ENCODE data around the gene APBA2. TPM values are rescaled to one million over a fixed set of nuclear protein-coding genes. Genes with fewer than 3 reads are reported as not detected.

APBA2 gene
- total RNA-seq, 1 experiment from 2014 or later = 11.2 TPM

- DNase-seq (ENCODE audit: low spot score) (no peak), ATAC-seq (no peak)
- H3K4me3 Mint-ChIP-seq = no peak overlapping the region
- H3K27me3 Mint-ChIP-seq (ENCODE audit: low read depth) = no peaks in the 10 kb centered on the region; the same call in 1 of the 2 replicates
- no peak for TF ChIP-seq USF1 (CRISPR knock-in tag; IDR thresholded peaks at IDR 0.05)
- CTCF ChIA-PET = no interaction called here
- no peak overlapping the region for H3K27ac Mint-ChIP-seq
- peaks cover 12% of the 10 kb centered on the region for H3K9me3 Mint-ChIP-seq
- POLR2A ChIA-PET = interaction anchor here (0.6 kb wide), 1 partner anchor 529 kb away, joined by 4 read pairs; no protein-coding TSS in a partner anchor
- peaks cover 18% of the 10 kb centered on the region for H3K4me1 Mint-ChIP-seq
- peaks cover 11% of the 10 kb centered on the region for H3K36me3 Mint-ChIP-seq
Observed at GRCh38 chr15:29063646-29064045, 177.9 kb downstream of the APBA2 start.

GRCh38 chr15:29064290-29064689 lies 178.5 kb downstream of the APBA2 start:
- peaks cover 13% of the 10 kb centered on the region for H3K9me3 Mint-ChIP-seq
- CTCF ChIA-PET = interaction anchor here (2.4 kb wide), 1 partner anchor 26 kb away, joined by 7 read pairs; no protein-coding TSS in a partner anchor
- H3K4me3 Mint-ChIP-seq = no peak overlapping the region
- POLR2A ChIA-PET = no interaction called here
- peak; percentile 24 for DNase-seq (ENCODE audit: low spot score)
- H3K36me3 Mint-ChIP-seq = peaks cover 10% of the 10 kb centered on the region
- H3K27ac Mint-ChIP-seq = 0 out of 2 replicates have a peak overlapping the region, but pooled peaks have one; percentile 6
- peak; percentile 52; the same call in 1 of the 2 replicates for ATAC-seq
- peaks cover 18% of the 10 kb centered on the region for H3K4me1 Mint-ChIP-seq
- TF ChIP-seq GTF2I (CRISPR knock-in tag; conservative IDR thresholded peaks at IDR 0.05) (no peak), SMAD3 (CRISPR knock-in tag; IDR thresholded peaks at IDR 0.05; ENCODE audit: borderline replicate concordance) (no peak), ATF1 (CRISPR knock-in tag; IDR thresholded peaks at IDR 0.05) (no peak), NFYB (CRISPR knock-in tag; conservative IDR thresholded peaks at IDR 0.05; ENCODE audit: low read depth) (no peak), KAT7 (CRISPR knock-in tag; IDR thresholded peaks at IDR 0.05; ENCODE audit: borderline replicate concordance) (no peak), ZBTB21 (CRISPR knock-in tag; IDR thresholded peaks at IDR 0.05; ENCODE audit: borderline replicate concordance) (no peak), E2F4 (CRISPR knock-in tag; IDR thresholded peaks at IDR 0.05; ENCODE audit: borderline replicate concordance, low read depth) (no peak)
- TF ChIP-seq, protein P1, sequence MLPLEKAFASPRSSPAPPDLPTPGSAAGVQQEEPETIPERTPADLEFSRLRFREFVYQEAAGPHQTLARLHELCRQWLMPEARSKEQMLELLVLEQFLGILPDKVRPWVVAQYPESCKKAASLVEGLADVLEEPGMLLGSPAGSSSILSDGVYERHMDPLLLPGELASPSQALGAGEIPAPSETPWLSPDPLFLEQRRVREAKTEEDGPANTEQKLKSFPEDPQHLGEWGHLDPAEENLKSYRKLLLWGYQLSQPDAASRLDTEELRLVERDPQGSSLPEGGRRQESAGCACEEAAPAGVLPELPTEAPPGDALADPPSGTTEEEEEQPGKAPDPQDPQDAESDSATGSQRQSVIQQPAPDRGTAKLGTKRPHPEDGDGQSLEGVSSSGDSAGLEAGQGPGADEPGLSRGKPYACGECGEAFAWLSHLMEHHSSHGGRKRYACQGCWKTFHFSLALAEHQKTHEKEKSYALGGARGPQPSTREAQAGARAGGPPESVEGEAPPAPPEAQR (CRISPR knock-in tag; IDR thresholded peaks at IDR 0.05) = no peak
- no peaks in the 10 kb centered on the region; the same call in 1 of the 2 replicates for H3K27me3 Mint-ChIP-seq (ENCODE audit: low read depth)

- Mint-ChIP-seq H3K4me3 (no peak overlapping the region), H3K27me3 (ENCODE audit: low read depth) (no peaks in the 10 kb centered on the region; the same call in 1 of the 2 replicates), H3K27ac (no peak overlapping the region), H3K9me3 (peaks cover 16% of the 10 kb centered on the region), H3K4me1 (peaks cover 18% of the 10 kb centered on the region), H3K36me3 (peaks cover 12% of the 10 kb centered on the region)
- CTCF ChIA-PET = interaction anchor here (2.4 kb wide), 1 partner anchor 26 kb away, joined by 7 read pairs; no protein-coding TSS in a partner anchor
- ATAC-seq = no peak
- POLR2A ChIA-PET = no interaction called here
- no peak for DNase-seq (ENCODE audit: low spot score)
- TF ChIP-seq ATF1 (CRISPR knock-in tag; IDR thresholded peaks at IDR 0.05) (no peak), SMAD3 (CRISPR knock-in tag; IDR thresholded peaks at IDR 0.05; ENCODE audit: borderline replicate concordance) (no peak), NFYB (CRISPR knock-in tag; conservative IDR thresholded peaks at IDR 0.05; ENCODE audit: low read depth) (no peak), ESRRA (CRISPR knock-in tag; IDR thresholded peaks at IDR 0.05; ENCODE audit: borderline replicate concordance) (no peak), ARID4B (CRISPR knock-in tag; IDR thresholded peaks at IDR 0.05; ENCODE audit: borderline replicate concordance) (no peak), ZNF512 (CRISPR knock-in tag; IDR thresholded peaks at IDR 0.05; ENCODE audit: borderline replicate concordance) (no peak), ERG (CRISPR knock-in tag; IDR thresholded peaks at IDR 0.05) (no peak)
- TF ChIP-seq, protein P2, sequence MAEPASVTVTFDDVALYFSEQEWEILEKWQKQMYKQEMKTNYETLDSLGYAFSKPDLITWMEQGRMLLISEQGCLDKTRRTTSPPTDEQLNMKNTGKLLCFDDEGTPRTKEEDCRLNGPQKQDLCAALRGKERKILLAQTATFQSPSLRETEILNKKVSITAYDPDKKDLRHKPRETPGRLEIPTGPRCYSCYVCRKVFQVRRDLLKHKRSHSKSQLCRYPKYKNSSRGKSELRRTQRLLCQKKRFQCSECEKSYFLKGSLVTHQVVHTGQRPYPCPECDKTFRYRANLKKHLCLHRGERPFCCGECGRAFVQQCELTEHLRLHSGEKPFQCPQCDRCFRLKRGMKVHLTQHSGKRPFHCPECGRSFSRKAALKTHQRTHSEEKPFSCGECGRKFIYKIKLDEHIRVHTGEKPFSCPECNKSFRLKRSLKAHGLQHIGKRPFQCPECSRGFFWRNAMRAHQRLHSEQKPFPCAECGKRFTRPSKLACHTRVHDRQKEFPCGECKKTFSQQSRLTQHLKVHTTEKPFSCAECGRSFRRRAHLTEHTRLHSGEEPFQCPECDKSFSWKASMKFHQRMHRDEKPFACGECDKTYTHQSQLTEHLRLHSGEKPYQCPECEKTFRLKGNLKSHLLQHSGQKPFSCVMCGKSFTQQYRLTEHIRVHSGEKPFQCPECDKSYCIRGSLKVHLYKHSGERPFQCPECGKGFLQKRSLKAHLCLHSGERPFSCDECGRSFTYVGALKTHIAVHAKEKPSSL (CRISPR knock-in tag; conservative IDR thresholded peaks at IDR 0.05) = no peak
- TF ChIP-seq, protein P3, sequence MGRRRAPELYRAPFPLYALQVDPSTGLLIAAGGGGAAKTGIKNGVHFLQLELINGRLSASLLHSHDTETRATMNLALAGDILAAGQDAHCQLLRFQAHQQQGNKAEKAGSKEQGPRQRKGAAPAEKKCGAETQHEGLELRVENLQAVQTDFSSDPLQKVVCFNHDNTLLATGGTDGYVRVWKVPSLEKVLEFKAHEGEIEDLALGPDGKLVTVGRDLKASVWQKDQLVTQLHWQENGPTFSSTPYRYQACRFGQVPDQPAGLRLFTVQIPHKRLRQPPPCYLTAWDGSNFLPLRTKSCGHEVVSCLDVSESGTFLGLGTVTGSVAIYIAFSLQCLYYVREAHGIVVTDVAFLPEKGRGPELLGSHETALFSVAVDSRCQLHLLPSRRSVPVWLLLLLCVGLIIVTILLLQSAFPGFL (CRISPR knock-in tag; IDR thresholded peaks at IDR 0.05; ENCODE audit: borderline replicate concordance) = no peak
Observed at GRCh38 chr15:29064731-29065130, 179.0 kb downstream of the APBA2 start.
